HL-60 (cell line): ENCODE measurements around the gene CNTROB.

Experiments used
- GABPA ChIP-seq: IDR thresholded peaks from 2 replicates; pipeline ENCODE4 v1.6.1; 2012; ENCODE audit warnings: low read depth
- POLR2AphosphoS5 ChIP-seq: IDR thresholded peaks from 2 replicates; pipeline ENCODE4 v1.6.1; 2012; ENCODE audit warnings: low read depth
- TF ChIP-seq, protein P1 (sequence below): IDR thresholded peaks from one replicate; pipeline ENCODE4 v1.5.1; 2011; ENCODE audit warnings: low read length, control low read depth, inconsistent platforms; ENCODE audit not compliant: insufficient read depth

DNA sequence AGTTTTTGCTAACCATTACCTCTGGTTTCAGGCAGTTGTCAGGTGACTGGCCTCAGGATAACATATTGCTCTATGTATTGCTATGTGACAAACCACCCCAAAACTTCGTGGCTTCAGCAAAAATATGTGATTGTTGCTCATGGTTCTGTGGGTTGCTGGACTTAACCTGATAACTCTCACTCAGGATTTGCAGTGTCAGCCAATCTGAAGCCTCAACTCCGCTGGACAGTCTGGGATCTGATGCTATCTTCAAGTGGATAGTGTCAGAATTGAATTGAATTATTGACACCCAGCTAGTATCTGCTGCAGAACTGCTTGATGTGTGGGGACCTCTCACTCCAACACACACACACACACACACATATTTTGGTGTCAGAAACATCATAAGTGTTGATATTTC, 35.7 kb downstream of the CNTROB start:
- TF ChIP-seq, protein P1, sequence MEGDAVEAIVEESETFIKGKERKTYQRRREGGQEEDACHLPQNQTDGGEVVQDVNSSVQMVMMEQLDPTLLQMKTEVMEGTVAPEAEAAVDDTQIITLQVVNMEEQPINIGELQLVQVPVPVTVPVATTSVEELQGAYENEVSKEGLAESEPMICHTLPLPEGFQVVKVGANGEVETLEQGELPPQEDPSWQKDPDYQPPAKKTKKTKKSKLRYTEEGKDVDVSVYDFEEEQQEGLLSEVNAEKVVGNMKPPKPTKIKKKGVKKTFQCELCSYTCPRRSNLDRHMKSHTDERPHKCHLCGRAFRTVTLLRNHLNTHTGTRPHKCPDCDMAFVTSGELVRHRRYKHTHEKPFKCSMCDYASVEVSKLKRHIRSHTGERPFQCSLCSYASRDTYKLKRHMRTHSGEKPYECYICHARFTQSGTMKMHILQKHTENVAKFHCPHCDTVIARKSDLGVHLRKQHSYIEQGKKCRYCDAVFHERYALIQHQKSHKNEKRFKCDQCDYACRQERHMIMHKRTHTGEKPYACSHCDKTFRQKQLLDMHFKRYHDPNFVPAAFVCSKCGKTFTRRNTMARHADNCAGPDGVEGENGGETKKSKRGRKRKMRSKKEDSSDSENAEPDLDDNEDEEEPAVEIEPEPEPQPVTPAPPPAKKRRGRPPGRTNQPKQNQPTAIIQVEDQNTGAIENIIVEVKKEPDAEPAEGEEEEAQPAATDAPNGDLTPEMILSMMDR, result no peak
- TF ChIP-seq POLR2AphosphoS5 (no peak), GABPA (no peak)
